SJSA1 (cell line): Measurements from ENCODE around the gene GHRH. TPM values are rescaled to one million over a fixed set of nuclear protein-coding genes. Genes with fewer than 3 reads are reported as not detected.
A peak's percentile ranks its signal among the peaks of the same experiment; 100 is the strongest.

Source experiments
- DNase-seq, 2 experiments: peaks; one replicate each; pipeline ENCODE4 v3.0.0-alpha.2; 2015 to 2020; ENCODE audit warnings: low spot score in 2 of 2, low read depth in 1 of 2
- H3K27ac ChIP-seq: fragments of 250-450 bp; sonication (Bioruptor Pico); 2 replicates; pipeline ENCODE4 v1.5.1; 2020; ENCODE audit warnings: mild to moderate bottlenecking, moderate library complexity
- H3K27me3 ChIP-seq: fragments of 250-450 bp; sonication (Bioruptor Pico); replicated peaks from 2 replicates; pipeline ENCODE4 v1.5.1; 2020; ENCODE audit warnings: mild to moderate bottlenecking, moderate library complexity
- H3K36me3 ChIP-seq: fragments of 250-450 bp; sonication (Bioruptor Pico); 2 replicates; pipeline ENCODE4 v1.5.1; 2020; ENCODE audit warnings: mild to moderate bottlenecking
- H3K4me1 ChIP-seq: fragments of 250-450 bp; sonication (Bioruptor Pico); replicated peaks from 2 replicates; pipeline ENCODE4 v1.6.1; 2021; ENCODE audit warnings: mild to moderate bottlenecking
- H3K4me3 ChIP-seq: fragments of 250-450 bp; sonication (Bioruptor Pico); 2 replicates; pipeline ENCODE4 v1.5.1; 2020; ENCODE audit warnings: mild to moderate bottlenecking
- H3K9me3 ChIP-seq: fragments of 250-450 bp; sonication (Bioruptor Pico); replicated peaks from 2 replicates; pipeline ENCODE4 v1.5.1; 2020; ENCODE audit warnings: mild to moderate bottlenecking
- total RNA-seq: library from RNA; depleted of rRNA; stranded (reverse); fragments of >200 nt; shearing (Covaris generic); gene quantifications from 2 replicates; pipeline ENCODE4 v1.2.3, GENCODE V29; 2014

Gene GHRH
- total RNA-seq, 1 experiment from 2014 or later = not detected

DNA sequence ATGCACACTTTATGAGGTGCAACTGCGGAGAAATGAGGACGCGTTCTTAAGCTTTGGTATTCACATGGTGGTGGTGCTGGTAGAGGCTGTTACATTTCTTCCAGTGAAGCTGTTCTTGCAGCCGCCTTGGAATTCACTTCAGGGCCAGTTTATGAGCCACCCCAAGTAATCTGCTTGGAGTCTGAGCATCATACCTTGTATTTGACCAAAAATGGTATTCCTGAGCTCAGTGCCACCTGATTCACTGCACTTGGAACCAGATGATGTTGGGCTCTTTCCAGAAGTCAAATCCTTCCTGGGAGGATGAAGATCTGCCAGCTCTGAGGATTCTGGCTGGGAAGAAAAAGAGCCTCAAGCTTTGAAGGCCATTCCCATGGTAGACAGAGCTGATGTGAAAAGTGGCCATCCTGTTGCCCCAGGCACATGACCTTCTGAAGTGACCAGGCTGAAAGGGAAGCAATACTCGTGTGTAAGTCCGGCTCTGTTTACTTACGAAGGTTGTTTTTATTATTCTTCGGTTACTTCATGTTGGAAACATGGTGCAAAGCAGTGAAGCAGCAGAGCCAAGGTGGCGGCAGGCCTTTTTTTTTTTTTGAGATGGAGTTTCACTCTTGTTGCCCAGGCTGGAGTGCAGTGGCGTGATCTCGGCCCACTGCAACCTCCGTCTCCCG, 35.6 kb upstream of the GHRH start:
- no peak for DNase-seq
- Histone ChIP-seq H3K27me3 (no peaks in the 10 kb centered on the region), H3K4me3 (no peak overlapping the region), H3K27ac (no peak overlapping the region), H3K9me3 (no peaks in the 10 kb centered on the region), H3K4me1 (peaks cover 69% of the 10 kb centered on the region), H3K36me3 (peaks cover 39% of the 10 kb centered on the region)

DNA sequence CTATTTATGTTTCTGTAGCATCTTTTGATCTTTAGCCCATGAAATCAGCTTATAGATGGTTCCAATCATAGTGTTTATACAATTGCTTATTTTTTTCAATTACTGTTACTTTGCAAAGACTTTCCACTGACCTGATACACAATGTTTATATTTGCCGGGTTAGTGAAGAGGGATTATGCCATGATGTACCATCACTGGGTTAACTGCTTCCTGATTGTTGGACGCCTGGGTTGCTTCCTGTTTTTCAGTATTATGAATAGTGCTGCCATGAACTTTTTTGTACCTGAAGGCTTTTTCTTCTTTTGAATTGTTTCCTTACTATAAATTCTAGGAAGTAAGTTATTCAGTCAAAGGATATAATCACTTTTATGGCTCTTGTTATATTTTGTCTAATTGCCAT, 34.8 kb upstream of the GHRH start:
- H3K27me3 ChIP-seq = no peaks in the 10 kb centered on the region
- DNase-seq = no peak
- peaks cover 39% of the 10 kb centered on the region for H3K36me3 ChIP-seq
- peaks cover 69% of the 10 kb centered on the region for H3K4me1 ChIP-seq
- H3K27ac ChIP-seq = peak overlapping the region; percentile 81; the same call in 1 of the 2 replicates
- no peak overlapping the region for H3K4me3 ChIP-seq
- H3K9me3 ChIP-seq = no peaks in the 10 kb centered on the region

DNA sequence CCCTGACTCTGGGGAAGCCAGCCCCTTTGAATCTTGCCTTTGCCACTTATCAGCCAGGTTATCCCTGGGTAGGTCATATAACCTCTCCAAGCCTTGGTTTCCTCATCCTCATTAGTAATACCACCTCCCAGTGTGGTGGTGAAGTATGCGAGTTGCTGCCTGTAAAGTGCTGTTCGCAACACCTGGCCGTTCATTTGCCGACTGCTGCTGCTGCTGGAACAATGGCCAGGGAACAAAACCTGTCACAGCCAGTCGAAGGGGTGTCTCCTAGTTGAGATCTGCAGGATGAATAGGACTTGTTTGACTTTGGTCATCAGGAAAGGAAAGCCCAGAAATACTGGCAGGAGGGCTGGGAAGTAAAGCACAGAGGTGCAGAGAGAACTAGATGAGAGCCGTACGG, 34.0 kb upstream of the GHRH start:
- H3K9me3 ChIP-seq = no peaks in the 10 kb centered on the region
- H3K27ac ChIP-seq = peak overlapping the region; percentile 81
- no peak overlapping the region for H3K4me3 ChIP-seq
- no peak for DNase-seq
- no peaks in the 10 kb centered on the region for H3K27me3 ChIP-seq
- H3K4me1 ChIP-seq = peaks cover 63% of the 10 kb centered on the region
- peaks cover 38% of the 10 kb centered on the region for H3K36me3 ChIP-seq

DNA sequence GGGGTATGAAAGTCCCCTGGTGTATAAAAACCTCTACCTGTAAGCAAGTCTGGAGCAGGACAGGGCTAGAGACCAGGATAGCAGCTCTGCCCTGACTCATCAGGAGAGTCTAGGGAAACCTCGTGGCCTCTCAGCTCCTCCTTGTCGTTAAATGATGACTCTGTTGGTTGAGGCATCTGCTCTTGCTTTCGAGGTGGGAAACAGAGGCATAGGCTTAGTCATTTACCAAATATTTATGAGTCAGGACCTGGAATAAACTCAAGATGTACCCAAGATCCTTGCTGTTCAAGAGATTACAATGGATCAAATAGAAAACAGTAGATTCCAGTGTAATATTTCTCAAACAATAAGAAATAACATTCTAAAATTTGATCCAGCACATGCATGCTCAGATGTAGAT, 33.4 kb upstream of the GHRH start:
- Histone ChIP-seq H3K27ac (peak overlapping the region; percentile 81), H3K36me3 (peaks cover 38% of the 10 kb centered on the region), H3K9me3 (no peaks in the 10 kb centered on the region), H3K4me3 (no peak overlapping the region), H3K4me1 (peaks cover 60% of the 10 kb centered on the region), H3K27me3 (no peaks in the 10 kb centered on the region)
- peak; percentile 93 to 94 for DNase-seq

DNA sequence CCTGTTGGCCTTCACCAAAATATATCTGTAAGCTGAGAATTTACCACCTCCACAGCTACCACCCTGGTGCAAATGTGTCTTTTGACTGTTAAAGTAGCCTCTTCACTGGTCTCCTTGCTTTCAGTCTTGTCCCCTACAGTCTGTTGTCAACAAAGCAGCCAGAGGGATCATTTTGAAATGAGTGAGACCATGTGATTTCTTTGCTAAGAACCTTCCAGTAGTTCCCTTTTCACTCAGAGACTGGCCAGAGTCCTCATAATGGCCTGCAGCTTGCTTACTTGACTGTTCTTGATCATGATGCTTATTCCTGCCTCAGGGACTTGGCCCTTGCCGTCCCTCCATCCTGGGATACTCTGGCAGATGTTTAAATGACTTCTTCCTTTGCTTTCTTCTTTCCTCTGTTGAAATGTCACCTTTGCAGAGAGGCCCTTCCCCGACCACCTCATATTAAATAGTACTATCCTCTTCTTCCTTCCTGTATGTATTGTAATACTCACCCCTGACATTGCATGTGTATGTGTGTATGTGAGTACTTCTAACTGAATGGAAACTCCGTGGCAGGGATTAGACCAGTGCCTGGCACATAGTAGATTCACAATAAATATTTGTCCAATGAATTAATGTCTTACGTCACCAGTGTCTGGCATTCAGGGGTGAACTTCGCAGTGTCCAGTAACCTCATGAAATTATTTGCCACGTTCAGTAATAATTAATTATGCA, 32.8 kb upstream of the GHRH start:
- peaks cover 40% of the 10 kb centered on the region for H3K36me3 ChIP-seq
- no peak for DNase-seq
- no peaks in the 10 kb centered on the region for H3K9me3 ChIP-seq
- H3K4me3 ChIP-seq = no peak overlapping the region
- H3K27ac ChIP-seq = peak overlapping the region; percentile 81
- no peaks in the 10 kb centered on the region for H3K27me3 ChIP-seq
- H3K4me1 ChIP-seq = peaks cover 54% of the 10 kb centered on the region

DNA sequence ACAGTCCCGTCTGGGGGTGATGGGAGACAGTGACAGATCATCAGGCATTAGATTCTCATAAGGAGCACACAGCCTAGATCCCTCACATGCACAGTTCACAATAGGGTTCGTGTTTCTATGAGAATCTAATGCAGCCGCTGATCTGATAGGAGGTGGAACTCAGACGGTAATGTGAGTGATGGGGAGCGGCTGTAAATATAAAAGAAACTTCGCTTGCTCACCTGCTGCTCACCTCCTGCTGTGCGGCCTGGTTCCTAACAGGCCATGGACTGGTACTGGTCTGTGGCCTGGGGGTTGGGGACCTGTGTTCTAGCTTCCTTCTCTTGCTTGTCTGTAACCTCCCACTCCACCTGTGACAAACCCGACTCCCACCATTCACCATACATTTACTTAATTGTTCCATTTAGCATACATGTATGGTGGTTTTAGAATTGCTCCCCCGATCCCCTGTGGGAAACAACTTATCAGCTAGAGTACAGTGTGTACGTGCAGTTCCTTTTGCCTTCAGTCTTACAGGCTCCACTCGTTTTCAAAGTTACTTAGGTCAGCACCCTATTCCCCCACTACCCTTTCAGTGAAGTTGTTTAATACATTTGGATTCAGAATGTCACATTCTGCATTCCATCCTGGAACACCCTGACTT, 31.8 kb upstream of the GHRH start:
- H3K9me3 ChIP-seq = no peaks in the 10 kb centered on the region
- no peaks in the 10 kb centered on the region for H3K27me3 ChIP-seq
- DNase-seq = no peak
- no peak overlapping the region for H3K4me3 ChIP-seq
- H3K36me3 ChIP-seq = peaks cover 37% of the 10 kb centered on the region
- H3K4me1 ChIP-seq = peaks cover 48% of the 10 kb centered on the region
- peak overlapping the region; percentile 81; the same call in 1 of the 2 replicates for H3K27ac ChIP-seq

DNA sequence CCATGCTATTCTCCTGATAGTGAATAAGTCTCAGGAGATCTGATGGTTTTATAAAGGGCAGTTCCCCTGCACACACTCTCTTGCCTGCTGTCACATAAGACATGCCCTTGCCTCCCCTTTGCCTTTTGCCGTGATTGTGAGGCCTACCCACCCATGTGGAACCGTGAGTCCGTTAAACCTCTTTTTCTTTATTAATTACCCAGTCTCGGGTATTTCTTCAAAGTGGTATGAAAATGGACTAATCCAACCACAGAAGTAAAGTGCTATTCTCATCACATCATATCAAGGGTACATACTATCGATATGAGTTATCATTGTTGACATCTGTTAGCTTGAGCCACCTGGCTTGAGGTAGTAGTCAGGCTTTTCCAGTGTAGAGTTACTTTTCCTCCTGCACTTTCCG, 30.1 kb upstream of the GHRH start:
- no peak for DNase-seq
- Histone ChIP-seq H3K9me3 (no peaks in the 10 kb centered on the region), H3K4me1 (peaks cover 38% of the 10 kb centered on the region), H3K4me3 (no peak overlapping the region), H3K27me3 (no peaks in the 10 kb centered on the region), H3K27ac (no peak overlapping the region), H3K36me3 (peaks cover 34% of the 10 kb centered on the region)

DNA sequence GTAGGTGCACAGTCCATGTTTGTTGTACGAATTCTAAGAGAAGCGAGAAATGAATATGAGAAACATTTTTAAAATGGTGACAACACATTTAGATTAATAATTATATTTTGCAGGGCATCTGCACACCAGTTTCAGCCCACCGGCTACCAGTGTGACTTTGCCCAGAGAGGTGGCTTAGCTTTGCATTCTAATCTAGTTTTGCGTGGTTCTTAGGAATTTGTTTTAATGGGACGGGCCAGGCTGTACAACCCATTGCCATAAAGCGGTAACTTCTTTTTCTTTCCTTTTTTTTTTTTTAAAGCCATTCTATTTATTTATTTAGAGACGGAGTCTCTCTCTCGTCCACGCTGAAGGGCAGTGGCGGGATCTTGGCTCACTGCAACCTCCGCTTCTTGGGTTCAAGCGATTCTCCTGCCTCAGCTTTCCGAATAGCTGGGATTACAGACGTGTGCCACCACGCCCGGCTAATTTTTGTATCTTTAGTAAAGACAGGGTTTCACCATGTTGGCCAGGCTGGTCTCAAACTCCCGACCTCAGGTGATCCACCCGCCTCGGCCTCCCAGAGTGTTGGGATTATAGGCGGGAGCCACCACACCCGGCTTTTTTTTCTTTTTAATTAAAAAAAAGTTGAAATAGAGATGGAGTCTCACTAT, 28.7 kb upstream of the GHRH start:
- Histone ChIP-seq H3K9me3 (no peaks in the 10 kb centered on the region), H3K4me3 (peak overlapping the region; percentile 75), H3K27ac (peak overlapping the region; percentile 92), H3K36me3 (peaks cover 34% of the 10 kb centered on the region), H3K27me3 (no peaks in the 10 kb centered on the region), H3K4me1 (peaks cover 23% of the 10 kb centered on the region)
- DNase-seq = no peak

DNA sequence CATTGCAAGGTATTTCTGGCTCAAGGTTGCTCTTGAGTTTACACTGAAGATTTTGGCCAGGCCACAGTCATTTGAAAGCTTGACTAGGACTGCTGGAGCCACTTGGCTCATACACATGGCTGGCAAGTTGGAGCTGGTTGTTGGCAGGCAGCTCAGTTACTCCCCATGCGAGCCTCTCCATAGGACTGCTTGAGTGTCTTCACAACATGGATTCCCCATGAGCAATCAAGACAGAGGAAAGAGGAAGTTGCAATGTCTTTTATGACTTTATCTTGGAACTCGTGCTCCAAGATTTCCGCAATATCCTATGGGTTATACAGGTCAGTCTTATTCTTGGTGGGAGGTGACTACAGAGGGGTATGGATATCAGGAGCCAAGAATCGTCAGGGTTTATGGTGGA, 26.5 kb upstream of the GHRH start:
- DNase-seq = no peak
- H3K36me3 ChIP-seq = peaks cover 25% of the 10 kb centered on the region

DNA sequence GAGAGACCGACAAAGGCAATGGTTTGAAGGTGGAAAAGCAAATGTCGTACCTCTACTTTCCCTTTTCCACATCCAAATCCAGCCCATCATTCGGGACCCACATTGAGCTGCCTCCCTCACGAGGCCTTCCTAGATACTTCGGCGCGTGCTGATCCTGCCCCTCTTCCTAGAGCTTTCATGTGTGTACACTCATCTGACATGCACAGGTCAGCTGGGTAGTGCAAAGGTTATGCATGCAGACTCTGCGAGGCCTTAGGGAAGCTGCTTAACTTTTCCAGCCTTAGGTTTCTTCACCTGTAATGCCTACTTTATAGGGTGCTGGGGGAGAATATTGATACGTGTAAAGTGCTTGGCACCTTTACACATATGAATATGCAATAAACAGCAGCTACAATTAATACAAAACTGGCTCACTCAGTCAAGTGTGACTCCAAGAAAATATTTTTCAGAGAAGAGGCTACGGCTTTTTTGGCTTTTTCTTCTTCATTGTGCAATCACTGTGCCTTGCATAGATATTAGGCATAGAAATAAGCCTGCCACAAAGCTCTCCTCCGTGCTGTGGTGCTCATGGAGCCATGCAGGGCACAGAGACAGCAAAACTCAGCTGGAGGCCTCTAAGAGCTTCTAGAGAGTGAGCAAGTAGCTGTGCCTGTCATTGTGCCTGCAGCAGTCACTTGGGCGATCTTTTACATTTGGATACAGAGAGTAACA, 24.2 kb upstream of the GHRH start:
- H3K9me3 ChIP-seq = no peaks in the 10 kb centered on the region
- no peak overlapping the region for H3K4me3 ChIP-seq
- peaks cover 5% of the 10 kb centered on the region for H3K4me1 ChIP-seq
- no peak overlapping the region for H3K27ac ChIP-seq
- no peaks in the 10 kb centered on the region; the same call in 1 of the 2 replicates for H3K27me3 ChIP-seq
- H3K36me3 ChIP-seq = peaks cover 5% of the 10 kb centered on the region
- no peak for DNase-seq

More for the DNA sequence above, 26.5 kb upstream of the GHRH start:
- Histone ChIP-seq H3K27me3 (no peaks in the 10 kb centered on the region; the same call in 1 of the 2 replicates), H3K9me3 (no peaks in the 10 kb centered on the region), H3K4me3 (no peak overlapping the region), H3K27ac (no peak overlapping the region), H3K4me1 (peaks cover 5% of the 10 kb centered on the region)

DNA sequence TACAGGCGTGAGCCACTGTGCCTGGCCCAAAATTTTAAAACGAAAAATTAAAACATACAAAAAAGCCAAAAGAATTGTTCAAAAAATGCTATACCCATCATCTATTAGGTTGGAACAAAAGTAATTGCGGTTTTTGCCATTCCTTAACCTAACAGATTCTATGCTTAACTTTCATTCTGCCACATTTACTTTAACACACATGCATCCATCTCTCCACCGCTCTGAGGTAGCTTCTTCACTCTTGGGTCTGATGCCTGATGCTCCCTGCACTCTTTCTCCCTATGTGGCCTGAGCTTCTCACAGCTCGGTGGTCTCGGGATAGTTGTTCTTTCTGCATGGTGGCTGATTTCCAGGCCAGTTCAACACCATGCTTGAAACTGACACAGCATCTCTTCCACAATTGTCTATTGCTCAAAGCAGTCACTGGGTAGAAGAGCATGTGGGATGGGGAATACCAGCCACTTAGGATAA, 23.1 kb upstream of the GHRH start:
- Histone ChIP-seq H3K36me3 (peaks cover 3% of the 10 kb centered on the region), H3K27ac (no peak overlapping the region), H3K4me3 (no peak overlapping the region)

DNA sequence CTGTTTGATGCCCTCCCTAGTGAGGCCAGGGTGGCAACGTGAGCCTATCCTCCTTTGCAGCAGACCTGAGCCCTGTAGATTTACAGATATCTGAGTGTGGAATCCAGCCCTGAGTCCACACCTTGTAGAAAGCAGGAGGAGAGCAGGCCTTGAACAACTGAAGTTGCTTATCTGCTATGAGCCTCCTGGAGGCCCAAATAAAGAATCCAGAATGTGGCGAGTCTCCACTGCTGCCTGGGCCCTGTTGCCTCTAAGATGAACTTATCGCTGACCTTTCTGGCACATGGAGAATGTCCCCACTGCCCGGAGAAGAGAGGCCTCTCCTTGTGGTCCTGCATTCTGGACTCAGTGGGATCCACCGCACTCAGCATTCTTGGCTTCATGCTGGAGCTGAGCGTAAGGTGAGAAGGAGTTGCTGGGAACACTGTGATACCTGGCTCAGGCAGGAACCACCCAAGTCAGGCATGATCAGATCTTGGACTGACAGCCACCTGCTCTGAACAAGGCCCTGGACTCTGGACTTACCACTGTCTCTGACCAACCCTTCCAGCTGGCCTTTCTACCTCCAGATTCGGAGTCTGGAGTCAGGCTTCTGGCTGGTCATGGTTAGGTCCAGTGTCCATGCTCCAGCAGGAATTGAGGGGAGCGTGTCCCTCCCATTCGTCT, 22.0 kb upstream of the GHRH start:
- no peak overlapping the region for H3K27ac ChIP-seq
- H3K27me3 ChIP-seq = no peaks in the 10 kb centered on the region; the same call in 1 of the 2 replicates
- H3K9me3 ChIP-seq = no peaks in the 10 kb centered on the region
- H3K4me1 ChIP-seq = no peaks in the 10 kb centered on the region
- DNase-seq = no peak
- H3K36me3 ChIP-seq = no peaks in the 10 kb centered on the region
- no peak overlapping the region for H3K4me3 ChIP-seq

More for the DNA sequence above, 23.1 kb upstream of the GHRH start:
- no peaks in the 10 kb centered on the region for H3K9me3 ChIP-seq
- no peaks in the 10 kb centered on the region for H3K4me1 ChIP-seq
- DNase-seq = no peak
- H3K27me3 ChIP-seq = no peaks in the 10 kb centered on the region; the same call in 1 of the 2 replicates

DNA sequence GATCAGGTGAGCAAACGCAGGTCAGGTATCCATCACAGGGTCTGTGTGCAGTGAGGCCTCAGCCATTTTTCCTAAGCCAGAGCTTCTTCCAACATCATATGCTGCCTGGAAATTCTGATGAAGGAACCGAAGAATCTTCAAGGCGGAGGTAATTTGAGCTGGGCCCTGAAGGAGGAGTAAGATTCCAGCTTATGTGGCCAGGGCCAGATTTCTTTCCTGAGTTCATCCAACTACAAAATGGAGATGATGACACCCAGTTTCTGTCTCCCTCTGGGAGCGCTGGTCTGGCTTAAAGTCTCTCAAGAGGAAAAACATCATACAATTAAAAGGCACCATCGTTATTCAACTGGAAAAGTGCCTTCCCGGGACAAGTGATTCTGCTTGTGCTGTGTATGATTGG, 20.9 kb upstream of the GHRH start:
- no peaks in the 10 kb centered on the region for H3K4me1 ChIP-seq
- no peak for DNase-seq
- H3K36me3 ChIP-seq = no peaks in the 10 kb centered on the region
- H3K27ac ChIP-seq = no peak overlapping the region
- no peaks in the 10 kb centered on the region; the same call in 1 of the 2 replicates for H3K27me3 ChIP-seq
- H3K9me3 ChIP-seq = no peaks in the 10 kb centered on the region
- H3K4me3 ChIP-seq = no peak overlapping the region
